ENCODE data around the gene CPVL.

CPVL gene

GRCh38 chr7:29019896-29020295, 126.4 kb downstream of the CPVL start:
- Histone ChIP-seq H3K4me1 (ENCODE audit: control insufficient read depth, insufficient read depth, low read length) (no peaks in the 10 kb centered on the region), H3K4me3 (ENCODE audit: low read depth, low read length) (no peak overlapping the region), H3K9me3 (ENCODE audit: control insufficient read depth, insufficient read depth, low read length) (no peaks in the 10 kb centered on the region), H3K27me3 (ENCODE audit: control insufficient read depth, insufficient read depth, low read length) (no peaks in the 10 kb centered on the region), H3K9ac (ENCODE audit: low read depth, low read length) (no peak overlapping the region), H3K27ac (ENCODE audit: low read depth, low read length) (no peak overlapping the region), H3K36me3 (ENCODE audit: control insufficient read depth, insufficient read depth, low read length) (no peaks in the 10 kb centered on the region)

DNA sequence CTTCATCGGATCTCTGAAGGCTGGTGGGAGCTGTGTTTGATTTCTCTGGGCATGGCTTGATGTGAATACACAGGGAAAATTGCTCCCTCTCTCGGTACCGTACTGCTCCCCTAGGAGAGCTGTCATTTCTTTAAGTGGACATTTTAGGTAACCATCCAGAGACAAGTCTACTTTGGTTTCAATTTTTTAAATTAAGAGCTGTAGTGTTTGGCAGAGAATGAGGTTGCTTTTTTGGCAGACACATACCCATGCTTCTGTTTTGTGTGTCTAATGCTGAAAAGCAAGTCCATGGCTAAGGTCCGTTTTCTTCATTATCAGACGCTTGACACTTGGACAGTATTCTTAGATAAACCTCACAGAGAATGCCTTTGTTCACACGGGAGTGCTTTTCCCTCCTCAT, 127.0 kb downstream of the CPVL start:
- Histone ChIP-seq H3K4me1 (ENCODE audit: control insufficient read depth, insufficient read depth, low read length) (no peaks in the 10 kb centered on the region), H3K27ac (ENCODE audit: low read depth, low read length) (no peak overlapping the region), H3K9ac (ENCODE audit: low read depth, low read length) (no peak overlapping the region), H3K9me3 (ENCODE audit: control insufficient read depth, insufficient read depth, low read length) (no peaks in the 10 kb centered on the region), H3K4me3 (ENCODE audit: low read depth, low read length) (no peak overlapping the region), H3K36me3 (ENCODE audit: control insufficient read depth, insufficient read depth, low read length) (no peaks in the 10 kb centered on the region), H3K27me3 (ENCODE audit: control insufficient read depth, insufficient read depth, low read length) (no peaks in the 10 kb centered on the region)

- Histone ChIP-seq H3K27me3 (ENCODE audit: control insufficient read depth, insufficient read depth, low read length) (no peaks in the 10 kb centered on the region), H3K9ac (ENCODE audit: low read depth, low read length) (no peak overlapping the region), H3K36me3 (ENCODE audit: control insufficient read depth, insufficient read depth, low read length) (no peaks in the 10 kb centered on the region), H3K27ac (ENCODE audit: low read depth, low read length) (no peak overlapping the region), H3K4me1 (ENCODE audit: control insufficient read depth, insufficient read depth, low read length) (no peaks in the 10 kb centered on the region), H3K9me3 (ENCODE audit: control insufficient read depth, insufficient read depth, low read length) (no peaks in the 10 kb centered on the region), H3K4me3 (ENCODE audit: low read depth, low read length) (no peak overlapping the region)
Measured at GRCh38 chr7:29017713-29018112, 128.6 kb downstream of the CPVL start.

GRCh38 chr7:29014725-29015124, 131.6 kb downstream of the CPVL start:
- Histone ChIP-seq H3K27me3 (ENCODE audit: control insufficient read depth, insufficient read depth, low read length) (no peaks in the 10 kb centered on the region), H3K36me3 (ENCODE audit: control insufficient read depth, insufficient read depth, low read length) (no peaks in the 10 kb centered on the region), H3K27ac (ENCODE audit: low read depth, low read length) (no peak overlapping the region), H3K9ac (ENCODE audit: low read depth, low read length) (no peak overlapping the region), H3K4me3 (ENCODE audit: low read depth, low read length) (no peak overlapping the region), H3K4me1 (ENCODE audit: control insufficient read depth, insufficient read depth, low read length) (no peaks in the 10 kb centered on the region), H3K9me3 (ENCODE audit: control insufficient read depth, insufficient read depth, low read length) (no peaks in the 10 kb centered on the region)

DNA sequence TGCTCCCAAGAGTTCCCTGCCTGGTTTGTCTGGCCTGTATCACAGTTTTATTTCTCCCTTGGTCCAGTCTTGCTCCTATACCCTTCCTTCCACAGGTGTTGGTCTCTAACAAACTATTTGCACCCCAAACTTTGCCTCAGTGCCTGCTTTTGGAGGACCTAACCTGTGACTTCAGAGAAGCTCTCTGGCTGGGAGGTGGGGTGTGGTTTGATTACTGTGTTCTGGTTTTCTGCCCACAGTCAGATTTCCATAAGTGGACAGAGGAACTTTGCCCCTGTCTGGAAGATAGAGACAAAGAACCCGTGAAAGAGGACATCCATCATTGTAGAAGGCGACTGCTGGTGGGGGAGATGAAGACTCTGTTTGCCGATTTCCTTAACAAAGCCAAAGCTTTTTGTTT, 132.4 kb downstream of the CPVL start:
- Histone ChIP-seq H3K36me3 (ENCODE audit: control insufficient read depth, insufficient read depth, low read length) (no peaks in the 10 kb centered on the region), H3K4me3 (ENCODE audit: low read depth, low read length) (no peak overlapping the region), H3K9me3 (ENCODE audit: control insufficient read depth, insufficient read depth, low read length) (no peaks in the 10 kb centered on the region), H3K27me3 (ENCODE audit: control insufficient read depth, insufficient read depth, low read length) (no peaks in the 10 kb centered on the region), H3K9ac (ENCODE audit: low read depth, low read length) (no peak overlapping the region), H3K4me1 (ENCODE audit: control insufficient read depth, insufficient read depth, low read length) (no peaks in the 10 kb centered on the region), H3K27ac (ENCODE audit: low read depth, low read length) (no peak overlapping the region)

DNA sequence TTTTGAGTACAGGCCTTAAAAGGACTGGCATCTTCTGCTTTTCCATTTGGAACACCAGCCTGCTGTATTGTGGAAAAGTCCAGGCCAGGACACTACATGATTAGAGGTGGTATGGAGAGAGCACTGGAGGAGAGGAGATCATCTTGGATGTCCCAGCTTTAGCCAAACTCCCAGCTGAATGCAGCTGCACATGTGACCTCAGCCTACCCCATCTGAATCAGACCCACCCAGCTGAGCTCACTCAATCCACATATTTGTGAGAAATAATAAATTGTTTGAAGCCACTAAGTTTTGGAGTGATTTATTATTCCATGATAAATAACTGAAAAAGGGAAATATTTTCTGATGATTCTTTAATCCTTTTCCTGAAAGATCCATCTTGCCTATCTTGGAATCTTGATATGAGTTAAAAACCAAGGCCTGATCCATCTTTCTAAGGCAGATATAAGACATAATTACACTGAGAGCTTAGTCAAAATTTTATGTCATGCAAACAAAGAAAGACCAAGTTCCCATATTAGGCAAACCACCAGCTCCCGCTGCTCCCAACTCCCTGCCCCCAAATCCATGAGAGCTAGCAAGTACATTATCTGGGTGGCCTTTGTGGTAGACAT, 133.1 kb downstream of the CPVL start:
- Histone ChIP-seq H3K4me3 (ENCODE audit: low read depth, low read length) (no peak overlapping the region), H3K36me3 (ENCODE audit: control insufficient read depth, insufficient read depth, low read length) (no peaks in the 10 kb centered on the region)

DNA sequence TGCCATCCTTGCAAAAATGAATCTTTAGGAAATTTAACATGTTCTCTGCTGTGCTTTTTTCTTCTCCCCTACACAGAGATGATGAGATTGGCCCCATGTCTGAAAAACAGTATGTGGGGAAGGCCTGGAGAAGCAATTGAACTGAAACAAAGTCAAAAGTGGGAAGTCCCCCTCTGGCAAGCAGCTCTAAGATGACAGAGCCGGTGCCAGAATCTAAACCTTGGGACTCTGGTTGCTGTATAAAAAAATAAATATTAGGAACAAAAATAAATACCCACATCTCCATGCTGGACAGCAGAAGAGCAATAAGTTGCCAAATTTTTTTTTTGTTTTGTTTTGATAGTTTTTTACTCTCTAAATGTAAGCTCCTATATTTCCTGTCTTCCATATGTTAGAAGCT, 136.4 kb downstream of the CPVL start:
- H3K36me3 ChIP-seq (ENCODE audit: control insufficient read depth, insufficient read depth, low read length), result no peaks in the 10 kb centered on the region
- H3K9me3 ChIP-seq (ENCODE audit: control insufficient read depth, insufficient read depth, low read length), result no peaks in the 10 kb centered on the region
- H3K27ac ChIP-seq (ENCODE audit: low read depth, low read length), result no peak overlapping the region
- no peak overlapping the region for H3K4me3 ChIP-seq (ENCODE audit: low read depth, low read length)
- H3K27me3 ChIP-seq (ENCODE audit: control insufficient read depth, insufficient read depth, low read length), result no peaks in the 10 kb centered on the region
- H3K4me1 ChIP-seq (ENCODE audit: control insufficient read depth, insufficient read depth, low read length), result 0 out of 2 replicates have a peak, but pooled peaks cover 12% of the 10 kb centered on the region
- no peak overlapping the region for H3K9ac ChIP-seq (ENCODE audit: low read depth, low read length)

More for the DNA sequence above, 133.1 kb downstream of the CPVL start:
- H3K4me1 ChIP-seq (ENCODE audit: control insufficient read depth, insufficient read depth, low read length), result 0 out of 2 replicates have a peak, but pooled peaks cover under 1% of the 10 kb centered on the region
- no peaks in the 10 kb centered on the region for H3K9me3 ChIP-seq (ENCODE audit: control insufficient read depth, insufficient read depth, low read length)
- no peak overlapping the region for H3K9ac ChIP-seq (ENCODE audit: low read depth, low read length)
- no peaks in the 10 kb centered on the region for H3K27me3 ChIP-seq (ENCODE audit: control insufficient read depth, insufficient read depth, low read length)
- H3K27ac ChIP-seq (ENCODE audit: low read depth, low read length), result no peak overlapping the region

DNA sequence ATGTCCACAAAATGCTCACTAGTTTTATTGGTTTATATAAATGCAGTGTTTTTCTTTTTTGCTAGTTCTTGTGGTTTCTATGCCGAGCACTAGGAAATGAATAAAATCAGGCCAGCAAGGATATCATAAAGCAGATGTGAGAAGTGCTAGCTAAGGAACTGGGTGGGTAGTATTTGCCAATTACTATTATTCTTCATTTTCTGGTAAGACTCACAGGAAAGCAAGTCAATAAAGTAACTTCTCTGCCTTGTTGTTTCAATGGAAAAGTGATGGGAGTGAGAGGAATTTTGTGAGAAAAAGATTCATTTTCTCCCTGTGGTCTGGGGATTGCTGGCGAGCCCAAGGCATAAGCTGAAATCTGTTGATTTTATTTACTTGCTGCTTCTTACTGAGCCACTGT, 137.7 kb downstream of the CPVL start:
- no peaks in the 10 kb centered on the region for H3K36me3 ChIP-seq (ENCODE audit: control insufficient read depth, insufficient read depth, low read length)
- H3K9ac ChIP-seq (ENCODE audit: low read depth, low read length), result no peak overlapping the region
- no peaks in the 10 kb centered on the region for H3K9me3 ChIP-seq (ENCODE audit: control insufficient read depth, insufficient read depth, low read length)

DNA sequence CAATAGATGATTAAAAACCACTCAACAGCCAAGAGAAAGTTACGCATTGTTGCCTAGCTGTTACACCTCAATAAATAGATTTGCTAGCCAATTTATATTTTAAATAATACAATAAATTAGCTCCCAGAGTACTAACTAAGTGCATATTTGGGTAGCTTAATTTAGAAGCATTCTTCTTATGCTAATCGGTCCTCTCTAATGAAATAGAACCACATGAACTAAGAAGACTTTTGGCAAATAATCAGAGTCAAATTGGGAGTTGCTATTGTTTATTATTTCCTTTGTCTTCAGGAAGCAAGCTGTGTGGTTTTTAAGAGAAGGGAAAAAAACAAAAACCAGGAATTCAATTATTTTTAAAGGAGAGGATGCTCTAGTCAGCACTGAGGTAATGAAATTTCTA, 139.2 kb downstream of the CPVL start:
- H3K4me3 ChIP-seq (ENCODE audit: low read depth, low read length), result no peak overlapping the region
- 0 out of 2 replicates have a peak, but pooled peaks cover 12% of the 10 kb centered on the region for H3K4me1 ChIP-seq (ENCODE audit: control insufficient read depth, insufficient read depth, low read length)
- H3K9me3 ChIP-seq (ENCODE audit: control insufficient read depth, insufficient read depth, low read length), result peaks cover 3% of the 10 kb centered on the region; the same call in 1 of the 2 replicates
- no peaks in the 10 kb centered on the region for H3K36me3 ChIP-seq (ENCODE audit: control insufficient read depth, insufficient read depth, low read length)
- no peaks in the 10 kb centered on the region for H3K27me3 ChIP-seq (ENCODE audit: control insufficient read depth, insufficient read depth, low read length)
- no peak overlapping the region for H3K9ac ChIP-seq (ENCODE audit: low read depth, low read length)
- H3K27ac ChIP-seq (ENCODE audit: low read depth, low read length), result no peak overlapping the region

More for the DNA sequence above, 137.7 kb downstream of the CPVL start:
- no peak overlapping the region for H3K4me3 ChIP-seq (ENCODE audit: low read depth, low read length)
- 0 out of 2 replicates have a peak, but pooled peaks cover 12% of the 10 kb centered on the region for H3K4me1 ChIP-seq (ENCODE audit: control insufficient read depth, insufficient read depth, low read length)
- H3K27ac ChIP-seq (ENCODE audit: low read depth, low read length), result no peak overlapping the region
- no peaks in the 10 kb centered on the region for H3K27me3 ChIP-seq (ENCODE audit: control insufficient read depth, insufficient read depth, low read length)

GRCh38 chr7:29005829-29006228, 140.5 kb downstream of the CPVL start:
- H3K36me3 ChIP-seq (ENCODE audit: control insufficient read depth, insufficient read depth, low read length), result no peaks in the 10 kb centered on the region
- no peak overlapping the region for H3K27ac ChIP-seq (ENCODE audit: low read depth, low read length)
- no peak overlapping the region for H3K9ac ChIP-seq (ENCODE audit: low read depth, low read length)
- peaks cover 3% of the 10 kb centered on the region; the same call in 1 of the 2 replicates for H3K9me3 ChIP-seq (ENCODE audit: control insufficient read depth, insufficient read depth, low read length)
- H3K4me1 ChIP-seq (ENCODE audit: control insufficient read depth, insufficient read depth, low read length), result 0 out of 2 replicates have a peak, but pooled peaks cover 12% of the 10 kb centered on the region
- no peak overlapping the region for H3K4me3 ChIP-seq (ENCODE audit: low read depth, low read length)
- H3K27me3 ChIP-seq (ENCODE audit: control insufficient read depth, insufficient read depth, low read length), result no peaks in the 10 kb centered on the region

DNA sequence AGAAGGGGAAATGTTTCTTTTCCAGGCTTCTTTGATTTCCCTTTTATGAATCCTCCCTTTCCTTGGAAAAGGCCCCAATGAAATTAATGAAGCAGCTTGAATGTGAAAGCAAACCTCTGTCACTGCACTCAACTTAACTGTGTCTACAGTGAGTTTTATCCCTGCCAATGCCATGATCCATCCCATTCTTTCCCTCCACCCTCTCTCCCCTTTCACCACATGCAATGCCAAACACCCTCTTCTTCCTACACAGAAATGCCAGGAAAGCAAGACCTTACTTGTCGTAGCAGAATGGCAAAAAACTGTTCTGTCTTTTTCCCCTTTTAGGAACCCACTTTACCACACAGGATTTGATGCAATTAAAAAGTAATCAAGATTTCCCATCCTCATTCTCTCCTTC, 140.9 kb downstream of the CPVL start:
- 0 out of 2 replicates have a peak, but pooled peaks cover 12% of the 10 kb centered on the region for H3K4me1 ChIP-seq (ENCODE audit: control insufficient read depth, insufficient read depth, low read length)
- H3K9me3 ChIP-seq (ENCODE audit: control insufficient read depth, insufficient read depth, low read length), result peaks cover 3% of the 10 kb centered on the region; the same call in 1 of the 2 replicates
- H3K36me3 ChIP-seq (ENCODE audit: control insufficient read depth, insufficient read depth, low read length), result no peaks in the 10 kb centered on the region
- H3K4me3 ChIP-seq (ENCODE audit: low read depth, low read length), result no peak overlapping the region
- H3K27ac ChIP-seq (ENCODE audit: low read depth, low read length), result no peak overlapping the region
- no peaks in the 10 kb centered on the region for H3K27me3 ChIP-seq (ENCODE audit: control insufficient read depth, insufficient read depth, low read length)
- H3K9ac ChIP-seq (ENCODE audit: low read depth, low read length), result no peak overlapping the region
